HG02943 (cell line): ENCODE measurements around the gene CHADL.
A peak's percentile ranks its signal among the peaks of the same experiment; 100 is the strongest.

ENCODE experiments used
- ATAC-seq: cut with Tn5 transposase; IDR thresholded peaks from one replicate; pipeline ENCODE4 v1.9.1; 2021; ENCODE audit warnings: mild to moderate bottlenecking, low read depth, moderate library complexity; ENCODE audit not compliant: unreplicated experiment

The CHADL gene

GRCh38 chr22:41256254-41257253 lies 15.8 kb upstream of the CHADL start:
- no peak for ATAC-seq

- ATAC-seq: no peak
Observed at GRCh38 chr22:41254230-41254629, 13.5 kb upstream of the CHADL start.

GRCh38 chr22:41252365-41252764 lies 11.6 kb upstream of the CHADL start:
- no peak for ATAC-seq

GRCh38 chr22:41250127-41250526 lies 9.4 kb upstream of the CHADL start:
- no peak for ATAC-seq

GRCh38 chr22:41249442-41249841 lies 8.7 kb upstream of the CHADL start:
- no peak for ATAC-seq

DNA sequence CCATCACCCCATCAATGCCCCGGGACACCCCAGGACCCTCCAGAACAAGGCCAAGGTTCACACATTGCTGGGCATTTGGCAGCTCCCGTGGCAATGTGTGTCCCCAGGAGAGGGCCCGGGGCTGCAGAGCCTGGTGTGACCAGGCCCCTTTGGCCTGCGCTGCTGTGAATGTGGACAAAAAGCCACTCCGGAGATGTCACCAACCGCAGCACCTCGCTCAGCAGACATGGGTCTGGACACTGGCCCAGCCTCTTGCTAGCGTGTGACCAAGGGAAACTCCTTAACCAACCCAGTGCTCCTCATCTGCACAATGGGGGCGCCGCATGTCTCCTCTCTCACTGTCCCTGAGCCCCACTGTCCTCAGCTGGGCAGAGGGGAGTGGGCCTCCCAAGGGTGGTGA lies 8.0 kb upstream of the CHADL start:
- ATAC-seq: no peak

DNA sequence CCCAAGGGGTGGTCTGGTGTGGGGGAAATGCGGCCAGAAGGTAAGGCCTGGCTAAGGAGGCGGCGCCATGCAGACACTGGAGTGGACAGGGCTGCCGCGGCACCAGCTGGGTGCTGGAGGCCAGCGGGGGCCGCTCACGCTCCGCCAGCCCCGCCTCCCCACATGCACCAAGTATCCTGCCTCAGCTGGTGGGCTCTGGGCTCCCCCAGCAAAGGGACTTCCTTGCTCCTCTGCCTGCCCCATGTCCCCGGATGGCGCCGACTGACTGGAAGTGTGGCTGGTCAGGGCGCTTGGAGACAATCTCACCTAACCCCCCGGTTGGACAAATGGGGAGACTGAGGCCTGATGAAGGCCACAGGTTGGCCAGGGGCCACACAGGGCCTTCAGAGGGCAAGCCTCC lies 7.6 kb upstream of the CHADL start:
- ATAC-seq: no peak

DNA sequence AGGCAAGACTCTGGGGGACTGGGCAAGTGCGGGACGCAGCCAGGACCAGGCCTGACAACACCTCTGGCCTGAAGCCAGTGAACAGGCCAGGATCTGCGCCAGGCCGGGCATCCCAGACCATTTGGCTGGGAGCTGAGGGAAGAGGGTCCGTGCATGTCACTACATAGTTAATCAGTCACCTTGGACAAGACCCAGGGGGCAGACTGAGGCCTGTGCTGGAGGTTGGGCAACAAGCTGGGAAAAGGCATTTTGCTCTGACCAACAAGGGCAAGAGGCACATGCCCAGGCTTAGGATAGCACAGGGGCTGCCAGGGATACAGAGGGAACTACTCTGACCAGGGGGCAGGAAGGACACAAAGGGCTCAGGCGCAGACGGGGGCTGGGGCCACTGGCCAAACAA lies 7.0 kb upstream of the CHADL start:
- ATAC-seq: no peak

- no peak for ATAC-seq
Observed at GRCh38 chr22:41245917-41246499, 5.3 kb upstream of the CHADL start.

GRCh38 chr22:41243361-41243760 lies 2.6 kb upstream of the CHADL start:
- no peak for ATAC-seq

GRCh38 chr22:41242396-41243117 lies 1.8 kb upstream of the CHADL start:
- no peak for ATAC-seq

- ATAC-seq: no peak
Observed at GRCh38 chr22:41241133-41241676, 474 bp upstream of the CHADL start.

GRCh38 chr22:41239443-41240128 lies 1.1 kb downstream of the CHADL start:
- ATAC-seq: no peak

DNA sequence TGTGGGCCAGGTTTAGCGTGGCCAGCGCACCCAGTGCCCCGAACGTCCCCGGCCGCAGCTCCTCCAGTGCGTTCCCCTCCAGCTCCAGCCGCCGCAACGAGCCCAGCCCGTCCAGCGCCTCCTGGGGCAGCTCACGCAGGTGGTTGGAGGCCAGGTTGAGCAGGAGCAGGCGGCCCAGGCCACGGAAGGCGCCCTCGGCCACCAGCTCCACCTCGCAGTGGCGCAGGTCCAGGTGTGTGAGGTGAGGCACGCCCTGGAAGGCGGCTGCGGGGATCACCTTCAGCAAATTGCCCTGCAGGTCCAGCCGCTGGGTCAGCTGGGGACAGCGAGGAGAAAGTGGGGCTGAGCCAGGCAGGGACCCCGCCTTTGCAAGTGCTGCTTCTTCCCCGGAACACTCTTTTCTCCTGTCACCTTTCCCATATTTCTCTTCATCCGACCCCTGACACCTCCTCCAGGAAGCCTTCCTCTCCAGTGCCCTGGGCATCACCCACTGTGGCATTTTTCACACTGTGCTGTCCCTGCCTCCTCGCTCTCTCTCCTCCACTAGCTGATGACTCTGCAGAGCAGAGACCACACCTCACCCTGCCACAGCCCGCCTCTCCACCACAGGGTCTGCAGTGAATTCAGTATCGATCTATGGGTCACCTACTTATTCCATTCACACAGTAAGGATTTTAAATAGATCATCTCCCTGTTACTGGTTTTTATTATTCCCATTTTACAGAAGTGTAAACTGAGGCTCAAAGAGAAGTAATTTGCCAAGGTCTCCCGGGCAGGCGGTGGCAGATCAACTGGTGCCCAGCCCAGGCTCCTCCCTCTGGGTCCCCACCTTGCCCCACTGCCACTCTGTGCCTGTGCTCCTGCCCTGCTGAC lies 1.9 kb downstream of the CHADL start:
- ATAC-seq: no peak

DNA sequence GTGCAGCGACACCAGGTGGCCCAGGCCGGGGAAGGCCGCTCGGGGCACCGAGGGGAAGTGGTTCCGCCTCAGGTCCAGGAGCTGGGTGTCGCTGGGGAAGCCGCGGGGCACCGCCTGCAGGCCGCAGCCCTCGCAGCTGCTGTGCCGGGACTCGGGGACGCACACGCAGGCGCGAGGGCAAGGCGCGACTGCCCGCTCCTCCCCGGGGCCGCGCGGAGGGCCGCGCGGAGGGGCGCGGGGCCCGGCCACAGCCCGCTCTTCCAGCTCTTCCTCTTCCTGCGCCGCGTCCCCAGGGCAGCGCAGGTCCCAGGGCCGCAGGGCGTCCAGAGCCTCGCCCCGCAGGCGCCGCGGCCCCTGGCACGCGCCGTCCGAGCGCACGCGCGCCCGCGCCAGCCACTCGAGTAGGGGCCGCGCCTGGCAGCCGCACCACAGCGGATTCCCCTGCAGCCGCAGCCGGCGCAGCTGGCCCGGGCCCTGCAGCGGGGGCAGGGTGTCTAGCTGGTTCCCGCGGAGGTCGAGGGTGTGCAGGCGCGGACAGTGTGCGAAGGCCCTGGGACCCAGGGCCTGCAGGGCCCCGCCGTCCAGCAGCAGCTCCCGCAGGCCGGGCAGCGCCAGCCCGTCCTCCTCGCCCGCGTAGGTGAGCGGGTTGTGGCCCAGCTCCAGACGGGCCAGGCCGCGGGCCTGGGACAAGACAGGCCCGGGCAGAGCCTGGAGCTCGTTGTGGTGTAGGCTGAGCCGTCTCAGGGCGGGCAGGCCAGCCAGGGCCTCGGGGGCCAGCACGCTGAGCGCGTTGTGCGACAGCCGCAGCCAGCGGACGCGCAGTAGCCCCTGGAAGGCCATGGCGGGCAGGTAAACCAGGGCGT lies 2.8 kb downstream of the CHADL start:
- peak; percentile 63 for ATAC-seq

- ATAC-seq: no peak
Observed at GRCh38 chr22:41237036-41237706, 3.6 kb downstream of the CHADL start.

DNA sequence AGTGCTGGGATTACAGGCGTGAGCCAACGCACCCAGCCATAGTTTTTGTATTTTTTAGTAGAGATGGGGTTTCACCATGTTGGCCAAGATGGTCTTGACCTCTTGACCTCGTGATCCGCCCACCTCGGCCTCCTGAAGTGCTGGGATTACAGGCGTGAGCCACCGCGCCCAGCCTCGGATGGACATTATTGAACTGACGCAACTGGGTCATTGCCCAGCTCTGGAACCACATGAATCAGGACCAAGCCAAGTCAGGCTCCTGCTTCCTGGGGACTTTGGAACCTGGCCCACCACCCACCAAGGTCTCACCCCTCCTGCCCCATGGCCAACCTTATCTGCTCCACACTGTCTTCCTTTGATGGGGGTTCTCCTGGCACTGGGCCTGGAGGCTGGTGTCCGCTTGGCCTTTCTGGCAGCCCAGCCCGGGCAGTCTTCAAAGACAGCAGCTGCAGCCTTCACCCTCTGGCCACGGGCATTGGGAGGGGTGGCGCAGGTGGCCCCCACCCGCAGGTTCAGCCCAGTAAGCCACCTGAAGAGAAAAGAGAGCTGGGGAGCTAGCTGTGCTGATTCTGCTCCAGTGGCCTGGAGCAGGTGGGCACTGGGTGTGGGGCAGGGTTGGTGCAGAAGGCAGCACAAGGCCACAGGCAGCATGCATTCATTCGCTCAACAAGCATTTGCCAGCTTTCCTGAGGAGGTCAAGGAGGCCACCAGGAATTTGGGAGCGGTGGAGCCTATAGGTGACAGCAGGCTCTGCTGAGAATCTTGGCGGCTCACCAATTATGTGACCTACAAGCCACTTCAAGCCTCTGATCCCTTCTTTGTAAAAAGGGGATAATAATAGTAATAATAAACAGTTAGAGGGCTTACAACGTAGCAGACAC lies 5.7 kb downstream of the CHADL start:
- ATAC-seq: no peak
